ENCODE data around the gene ADAMTS7.
"Not testable (repeated sequence)": the region's sequence is repeated elsewhere in the genome, so short reads cannot be mapped to it uniquely, and the experiment has no call there.

DNA sequence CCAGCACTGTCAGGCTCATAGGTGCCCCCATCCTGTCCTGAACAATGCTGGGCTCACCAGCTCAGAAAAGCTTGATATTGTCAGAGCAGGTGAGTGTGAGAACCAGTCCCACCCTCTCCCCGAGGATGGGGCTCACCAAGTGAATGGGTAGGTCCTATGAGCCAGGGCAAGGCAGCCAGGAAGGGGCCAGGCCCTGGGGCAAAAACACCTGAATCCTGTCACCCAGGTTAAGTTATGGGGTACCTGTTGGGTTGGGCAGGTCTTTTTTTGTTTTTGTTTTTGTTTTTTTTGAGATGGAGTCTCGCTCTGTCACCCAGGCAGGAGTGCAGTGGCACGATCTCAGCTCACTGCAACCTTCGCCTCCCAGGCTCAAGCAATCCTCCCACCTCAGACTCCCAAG is 16.8 kb downstream of the ADAMTS7 start:
- TF ChIP-seq EGR1 (IDR thresholded peaks at IDR 0.05; ENCODE audit: low read depth); POLR2A (IDR thresholded peaks at IDR 0.05; ENCODE audit: borderline replicate concordance, extremely low read depth, insufficient read depth, insufficient read length); MAX (IDR thresholded peaks at IDR 0.05); REST (IDR thresholded peaks at IDR 0.05; ENCODE audit: low read depth): not testable (repeated sequence)
- TF ChIP-seq, protein P1, sequence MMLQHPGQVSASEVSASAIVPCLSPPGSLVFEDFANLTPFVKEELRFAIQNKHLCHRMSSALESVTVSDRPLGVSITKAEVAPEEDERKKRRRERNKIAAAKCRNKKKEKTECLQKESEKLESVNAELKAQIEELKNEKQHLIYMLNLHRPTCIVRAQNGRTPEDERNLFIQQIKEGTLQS (IDR thresholded peaks at IDR 0.05) = not testable (repeated sequence)
- TF ChIP-seq, protein P2, sequence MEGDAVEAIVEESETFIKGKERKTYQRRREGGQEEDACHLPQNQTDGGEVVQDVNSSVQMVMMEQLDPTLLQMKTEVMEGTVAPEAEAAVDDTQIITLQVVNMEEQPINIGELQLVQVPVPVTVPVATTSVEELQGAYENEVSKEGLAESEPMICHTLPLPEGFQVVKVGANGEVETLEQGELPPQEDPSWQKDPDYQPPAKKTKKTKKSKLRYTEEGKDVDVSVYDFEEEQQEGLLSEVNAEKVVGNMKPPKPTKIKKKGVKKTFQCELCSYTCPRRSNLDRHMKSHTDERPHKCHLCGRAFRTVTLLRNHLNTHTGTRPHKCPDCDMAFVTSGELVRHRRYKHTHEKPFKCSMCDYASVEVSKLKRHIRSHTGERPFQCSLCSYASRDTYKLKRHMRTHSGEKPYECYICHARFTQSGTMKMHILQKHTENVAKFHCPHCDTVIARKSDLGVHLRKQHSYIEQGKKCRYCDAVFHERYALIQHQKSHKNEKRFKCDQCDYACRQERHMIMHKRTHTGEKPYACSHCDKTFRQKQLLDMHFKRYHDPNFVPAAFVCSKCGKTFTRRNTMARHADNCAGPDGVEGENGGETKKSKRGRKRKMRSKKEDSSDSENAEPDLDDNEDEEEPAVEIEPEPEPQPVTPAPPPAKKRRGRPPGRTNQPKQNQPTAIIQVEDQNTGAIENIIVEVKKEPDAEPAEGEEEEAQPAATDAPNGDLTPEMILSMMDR (IDR thresholded peaks at IDR 0.05 in 2 of 3, conservative IDR thresholded peaks at IDR 0.05 in 1 of 3; ENCODE audit: borderline replicate concordance in 1 of 3, insufficient read depth in 1 of 3, low read depth in 2 of 3, low read length in 2 of 3) = not testable (repeated sequence)

Data from HCT116 (cell line).